H9 (cell line): ENCODE measurements around the gene NAA15. TPM values are rescaled to one million over a fixed set of nuclear protein-coding genes. Genes with fewer than 3 reads are reported as not detected.
"Not testable (repeated sequence)": the region's sequence is repeated elsewhere in the genome, so short reads cannot be mapped to it uniquely, and the experiment has no call there.

Experiments used
- DNase-seq: peaks from one replicate; pipeline ENCODE4 v3.0.0-alpha.2; 2017
- H2AFZ ChIP-seq: one replicate; pipeline ENCODE4 v1.6.1; 2013; ENCODE audit warnings: mild to moderate bottlenecking, low read length, control low read depth, moderate library complexity
- H2AK5ac ChIP-seq: 2 replicates; pipeline ENCODE4 v1.6.1; 2013; ENCODE audit warnings: low read length, control low read depth, mixed read lengths; ENCODE audit not compliant: insufficient read length
- H2BK120ac ChIP-seq: one replicate; pipeline ENCODE4 v1.6.1; 2013; ENCODE audit warnings: low read depth, mild to moderate bottlenecking, low read length, control low read depth, inconsistent platforms; ENCODE audit not compliant: poor library complexity, severe bottlenecking
- H2BK12ac ChIP-seq: 2 replicates; pipeline ENCODE4 v1.6.1; 2013; ENCODE audit warnings: low read length, control low read depth, mixed read lengths, low read depth; ENCODE audit not compliant: insufficient read length
- H2BK15ac ChIP-seq: 2 replicates; pipeline ENCODE4 v1.6.1; 2013; ENCODE audit warnings: low read depth, low read length, control low read depth
- H2BK20ac ChIP-seq: one replicate; pipeline ENCODE4 v1.6.1; 2013; ENCODE audit warnings: low read depth, mild to moderate bottlenecking, low read length, control low read depth, inconsistent platforms; ENCODE audit not compliant: poor library complexity, severe bottlenecking
- H2BK5ac ChIP-seq: 2 replicates; pipeline ENCODE4 v1.6.1; 2013; ENCODE audit warnings: low read length, control low read depth, mixed read lengths; ENCODE audit not compliant: insufficient read length
- H3K14ac ChIP-seq: 2 replicates; pipeline ENCODE4 v1.6.1; 2013; ENCODE audit warnings: low read length, control low read depth; ENCODE audit not compliant: insufficient read depth
- H3K18ac ChIP-seq: 2 replicates; pipeline ENCODE4 v1.6.1; 2013; ENCODE audit warnings: low read depth, mild to moderate bottlenecking, mixed read lengths, low read length, control low read depth; ENCODE audit not compliant: insufficient read length
- H3K23ac ChIP-seq: 2 replicates; pipeline ENCODE4 v1.6.1; 2013; ENCODE audit warnings: low read length, control low read depth, mixed read lengths, low read depth; ENCODE audit not compliant: insufficient read length
- H3K23me2 ChIP-seq: 2 replicates; pipeline ENCODE4 v1.6.1; 2013; ENCODE audit warnings: low read depth, mild to moderate bottlenecking, mixed read lengths, low read length, control low read depth; ENCODE audit not compliant: insufficient read length, poor library complexity, severe bottlenecking
- H3K27ac ChIP-seq: 2 replicates; pipeline ENCODE4 v1.5.1; 2013; ENCODE audit warnings: low read length, control low read depth, mixed read lengths, low read depth; ENCODE audit not compliant: insufficient read length
- H3K27me3 ChIP-seq: 2 replicates; pipeline ENCODE4 v1.6.1; 2013; ENCODE audit warnings: low read length, control low read depth, inconsistent platforms; ENCODE audit not compliant: insufficient read depth
- H3K4ac ChIP-seq: 2 replicates; pipeline ENCODE4 v1.6.1; 2013; ENCODE audit warnings: low read depth, mild to moderate bottlenecking, control low read depth, inconsistent platforms, low read length, moderate library complexity
- H3K4me1 ChIP-seq: 2 replicates; pipeline ENCODE4 v1.6.1; 2013; ENCODE audit warnings: low read length, control low read depth, inconsistent platforms; ENCODE audit not compliant: insufficient read depth
- H3K4me2 ChIP-seq: 2 replicates; pipeline ENCODE4 v1.6.1; 2013; ENCODE audit warnings: low read length, control low read depth, mixed read lengths; ENCODE audit not compliant: insufficient read length, insufficient read depth
- H3K56ac ChIP-seq: 2 replicates; pipeline ENCODE4 v1.6.1; 2013; ENCODE audit warnings: low read depth, mild to moderate bottlenecking, mixed read lengths, low read length, control low read depth; ENCODE audit not compliant: insufficient read length
- H3K79me1 ChIP-seq: 2 replicates; pipeline ENCODE4 v1.6.1; 2013; ENCODE audit warnings: low read depth, mild to moderate bottlenecking, moderate library complexity, low read length, control low read depth, inconsistent platforms; ENCODE audit not compliant: insufficient read depth, poor library complexity, severe bottlenecking
- H3K79me2 ChIP-seq: 2 replicates; pipeline ENCODE4 v1.6.1; 2013; ENCODE audit warnings: low read length, control low read depth, inconsistent platforms; ENCODE audit not compliant: insufficient read depth
- H3K9ac ChIP-seq: 2 replicates; pipeline ENCODE4 v1.6.1; 2013; ENCODE audit warnings: low read length, control low read depth, mixed read lengths; ENCODE audit not compliant: insufficient read length; ENCODE audit errors: extremely low read depth
- H3K9me3 ChIP-seq: one replicate; pipeline ENCODE4 v1.6.1; 2013; ENCODE audit warnings: low read depth, low read length, inconsistent platforms; ENCODE audit not compliant: control insufficient read depth
- H3T11ph ChIP-seq: one replicate; pipeline ENCODE4 v1.6.1; 2013; ENCODE audit warnings: mild to moderate bottlenecking, low read length, control low read depth, inconsistent platforms
- H4K20me1 ChIP-seq: one replicate; pipeline ENCODE4 v1.6.1; 2013; ENCODE audit not compliant: control insufficient read depth, insufficient read length, insufficient read depth
- H4K5ac ChIP-seq: 2 replicates; pipeline ENCODE4 v1.6.1; 2013; ENCODE audit warnings: low read depth, mild to moderate bottlenecking, mixed read lengths, low read length, control low read depth; ENCODE audit not compliant: insufficient read length
- H4K8ac ChIP-seq: replicated peaks from 2 replicates; pipeline ENCODE4 v1.6.1; 2013; ENCODE audit warnings: low read length, control low read depth, mixed read lengths, low read depth; ENCODE audit not compliant: insufficient read length
- H4K91ac ChIP-seq: 2 replicates; pipeline ENCODE4 v1.6.1; 2013; ENCODE audit warnings: low read depth, mild to moderate bottlenecking, moderate library complexity, mixed read lengths, low read length, control low read depth; ENCODE audit not compliant: insufficient read length
- H3K27ac Mint-ChIP-seq, 3 experiments: 2 replicates in 2 of 3; 3 replicates in 1 of 3; pipeline ENCODE4 v1.8.0; 2020 to 2021; ENCODE audit warnings: mixed read lengths in 3 of 3, mild to moderate bottlenecking in 1 of 3, moderate library complexity in 1 of 3
- H3K27me3 Mint-ChIP-seq: 2 replicates; pipeline ENCODE4 v1.8.0; 2021; ENCODE audit warnings: low read depth, mild to moderate bottlenecking, moderate library complexity, mixed read lengths
- H3K36me3 Mint-ChIP-seq, 3 experiments: 2 replicates in 2 of 3; 3 replicates in 1 of 3; pipeline ENCODE4 v1.8.0; 2020 to 2021; ENCODE audit warnings: low read depth in 3 of 3, mixed read lengths in 3 of 3; ENCODE audit not compliant: insufficient read depth in 1 of 3
- H3K4me1 Mint-ChIP-seq, 2 experiments: 2 replicates each; pipeline ENCODE4 v1.8.0; 2020; ENCODE audit warnings: mixed read lengths in 2 of 2
- H3K4me3 Mint-ChIP-seq, 2 experiments: 2 replicates in 1 of 2; 3 replicates in 1 of 2; pipeline ENCODE4 v1.8.0; 2020 to 2021; ENCODE audit warnings: mild to moderate bottlenecking in 2 of 2, mixed read lengths in 2 of 2, moderate library complexity in 1 of 2
- H3K9me3 Mint-ChIP-seq, 2 experiments: 2 replicates in 1 of 2; 3 replicates in 1 of 2; pipeline ENCODE4 v1.8.0; 2020; ENCODE audit warnings: mild to moderate bottlenecking in 2 of 2, mixed read lengths in 2 of 2, moderate library complexity in 1 of 2
- CTCF ChIP-seq: fragments of 200-600 bp; sonication (generic); conservative IDR thresholded peaks from 3 replicates; pipeline ENCODE4 v1.8.0; 2021; ENCODE audit warnings: antibody characterized with exemption, mild to moderate bottlenecking
- WGBS: extraction: QIAGEN DNeasy Blood & Tissue Kit; methylation state at CpG from one replicate; pipeline ENCODE4 v1.1.7; 2013; ENCODE audit warnings: missing lambda C conversion rate, low lambda C conversion rate, mixed read lengths; ENCODE audit not compliant: insufficient read length; ENCODE audit errors: extremely low coverage; 5-methylcytosine and 5-hydroxymethylcytosine counted together
- total RNA-seq: library from RNA; stranded (reverse); gene quantifications from 2 replicates; pipeline ENCODE4 v1.2.1, GENCODE V29; 2021

NAA15 gene
- total RNA-seq, 1 experiment from 2014 or later = 115 TPM

GRCh38 chr4:139443661-139444060 lies 142.4 kb downstream of the NAA15 start:
- WGBS = no CpG with 5 or more reads among the region's 7 CpGs
- Mint-ChIP-seq H3K4me1 (peaks cover 3% of the 10 kb centered on the region in 2 experiments; a peak in 1 of 4 replicates), H3K27me3 (no peaks in the 10 kb centered on the region), H3K27ac (no peak overlapping the region), H3K4me3 (no peak overlapping the region), H3K36me3 (peaks cover 8 to 18% (median 17%) of the 10 kb centered on the region in 3 experiments), H3K9me3 (peaks cover 4 to 8% of the 10 kb centered on the region in 2 experiments; a peak in 4 of 5 replicates)
- Histone ChIP-seq H3K23ac (no peak overlapping the region), H3K9me3 (no peaks in the 10 kb centered on the region), H2BK120ac (no peak overlapping the region), H3K27ac (no peak overlapping the region), H2AK5ac (no peak overlapping the region), H2BK5ac (no peak overlapping the region), H3K27me3 (no peaks in the 10 kb centered on the region), H3K18ac (no peak overlapping the region), H4K20me1 (no peaks in the 10 kb centered on the region), H3K9ac (no peak overlapping the region), H3K79me1 (no peaks in the 10 kb centered on the region), H3K56ac (no peak overlapping the region), H2BK12ac (no peak overlapping the region), H2BK15ac (no peak overlapping the region), H4K8ac (no peak overlapping the region), H2AFZ (no peak overlapping the region), H3K14ac (no peak overlapping the region), H3K4me1 (no peaks in the 10 kb centered on the region), H3K23me2 (no peaks in the 10 kb centered on the region), H3T11ph (no peak overlapping the region), H4K91ac (no peak overlapping the region), H4K5ac (no peak overlapping the region), H2BK20ac (no peak overlapping the region), H3K79me2 (no peaks in the 10 kb centered on the region), H3K4ac (no peak overlapping the region), H3K4me2 (no peak overlapping the region)
- no peak for DNase-seq
- TF ChIP-seq CTCF = no peak

GRCh38 chr4:139444881-139445280 lies 143.6 kb downstream of the NAA15 start:
- not testable (repeated sequence) for H2BK20ac ChIP-seq, H3K4ac ChIP-seq, H3K56ac ChIP-seq, H3K23me2 ChIP-seq, H2BK12ac ChIP-seq, H2BK5ac ChIP-seq, H3K4me1 ChIP-seq, H3K9me3 Mint-ChIP-seq, H2AFZ ChIP-seq, H3K4me1 Mint-ChIP-seq, H3K79me1 ChIP-seq, DNase-seq, H3K79me2 ChIP-seq, H3K9me3 ChIP-seq, H3K23ac ChIP-seq, H2BK15ac ChIP-seq, H3K9ac ChIP-seq, H3K14ac ChIP-seq, H4K5ac ChIP-seq, H3K27ac ChIP-seq, H3K4me2 ChIP-seq, H4K8ac ChIP-seq, H2BK120ac ChIP-seq, H4K91ac ChIP-seq, H3K27me3 Mint-ChIP-seq, H3K27me3 ChIP-seq, H3K4me3 Mint-ChIP-seq, H3K27ac Mint-ChIP-seq, H3T11ph ChIP-seq, H3K18ac ChIP-seq, H2AK5ac ChIP-seq, H4K20me1 ChIP-seq
- WGBS = no CpG with 5 or more reads among the region's 3 CpGs
- H3K36me3 Mint-ChIP-seq = peaks cover 8 to 13% (median 10%) of the 10 kb centered on the region in 3 experiments
